HG03095 (cell line): ENCODE data around the gene FYB2.
"Not testable (repeated sequence)": the region's sequence is repeated elsewhere in the genome, so short reads cannot be mapped to it uniquely, and the experiment has no call there.

Source experiments
- ATAC-seq: cut with Tn5 transposase; IDR thresholded peaks from one replicate; pipeline ENCODE4 v1.9.1; 2021; ENCODE audit warnings: moderate library complexity; ENCODE audit not compliant: unreplicated experiment

The FYB2 gene

DNA sequence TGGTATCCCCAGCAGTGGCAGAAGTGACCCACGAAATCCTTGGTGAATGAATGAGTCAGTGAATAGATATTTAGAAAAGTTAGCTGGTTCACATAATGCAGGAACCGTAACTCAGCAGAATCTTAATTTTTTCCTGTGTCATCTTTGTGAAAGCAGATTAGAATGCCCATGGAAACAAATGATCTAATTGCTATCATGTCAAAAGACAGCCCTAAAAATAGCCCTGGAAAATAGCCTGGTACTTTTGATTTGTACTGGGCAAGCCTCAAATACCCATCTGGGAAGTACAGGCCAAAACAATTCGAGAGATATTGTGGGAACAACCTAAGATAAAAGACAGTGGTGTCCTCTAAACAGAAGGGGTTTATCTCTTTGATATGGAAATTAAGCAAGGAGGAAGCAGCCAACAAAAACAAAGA is 21.1 kb downstream of the FYB2 start:
- no peak for ATAC-seq

DNA sequence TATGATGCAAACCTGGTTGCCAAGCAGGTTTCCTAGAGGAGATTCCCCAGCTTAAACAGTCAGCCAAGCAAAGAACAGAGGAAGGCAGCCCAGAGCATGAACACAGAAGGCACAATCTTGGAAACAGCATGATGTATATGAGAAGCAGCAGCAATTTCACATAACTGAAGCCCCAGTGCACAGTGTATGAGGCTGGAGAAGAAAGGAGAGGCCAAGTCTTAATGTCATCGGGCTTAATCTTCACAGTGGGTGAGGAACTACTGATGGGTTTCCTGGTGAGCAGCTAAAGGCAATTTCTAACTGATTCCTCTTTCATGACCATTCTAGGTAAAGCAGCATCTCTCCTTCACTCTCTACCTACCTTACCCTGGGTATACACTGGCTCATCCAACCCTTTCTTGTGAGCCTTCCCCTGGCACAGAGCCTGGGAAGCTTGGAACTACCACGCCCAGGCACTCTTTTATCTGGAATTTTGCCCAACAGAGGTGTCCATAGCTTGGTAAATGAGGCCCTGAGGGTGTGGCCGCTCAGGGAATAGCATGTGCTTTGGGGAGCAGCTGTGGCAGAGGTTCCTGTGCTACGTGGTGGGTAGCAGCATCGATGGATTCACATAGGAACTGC is 22.0 kb downstream of the FYB2 start:
- ATAC-seq = no peak

DNA sequence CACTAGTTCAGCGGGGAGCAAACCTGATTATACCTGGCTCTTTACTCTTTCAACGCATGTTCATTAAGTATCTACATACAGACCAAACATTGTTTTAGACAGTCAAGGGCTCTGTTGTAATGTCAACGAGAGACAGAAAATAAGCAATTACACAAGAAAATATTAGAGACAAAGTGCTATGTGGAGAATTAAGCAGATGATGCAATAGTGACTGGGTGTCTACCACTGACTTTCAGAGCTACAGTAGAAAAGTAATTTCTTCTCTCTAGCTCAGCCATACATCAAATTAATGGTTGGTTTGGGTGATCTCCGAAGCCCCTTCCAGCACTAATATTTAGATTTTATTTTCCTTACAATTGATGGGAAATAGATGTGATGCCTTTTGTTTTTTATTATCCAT is 23.3 kb downstream of the FYB2 start:
- ATAC-seq = no peak

DNA sequence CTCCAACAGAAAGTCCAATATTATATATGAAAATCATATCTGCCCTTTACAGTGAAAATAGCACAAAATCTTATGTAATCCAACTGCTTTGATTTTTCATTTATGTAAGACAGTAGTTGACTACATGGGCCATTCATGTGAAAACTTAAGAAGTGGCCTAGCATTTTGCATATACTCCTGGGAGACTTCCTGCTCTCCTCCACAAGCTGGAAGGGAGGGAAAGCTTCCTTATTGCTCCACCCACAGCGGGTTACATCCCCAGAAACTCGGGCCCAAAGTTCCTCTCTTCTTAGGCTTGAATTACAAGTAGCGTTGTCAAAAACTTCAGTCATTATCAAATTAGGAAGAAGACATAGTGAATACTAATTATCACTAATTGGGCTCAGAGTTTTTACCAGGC is 29.2 kb downstream of the FYB2 start:
- ATAC-seq = no peak

DNA sequence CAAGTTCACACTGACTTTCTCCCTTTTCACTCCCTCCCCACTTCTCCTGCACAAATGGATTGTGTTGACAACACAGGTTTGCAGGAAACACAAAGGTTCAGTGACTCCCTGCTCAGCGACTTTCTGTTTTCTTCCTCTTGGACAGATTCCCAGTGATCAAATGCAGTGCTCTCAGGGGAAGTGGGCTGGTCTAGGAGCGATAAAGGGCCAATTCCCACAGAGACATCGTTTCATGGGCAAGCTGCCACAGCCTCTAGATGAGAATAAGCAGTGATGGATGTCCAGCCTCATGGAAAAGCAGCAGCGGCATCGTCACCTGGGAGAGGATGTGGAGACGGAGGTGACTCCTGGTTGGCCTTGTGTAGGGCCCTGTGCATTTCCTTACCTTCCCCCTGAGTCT is 30.6 kb downstream of the FYB2 start:
- no peak for ATAC-seq

DNA sequence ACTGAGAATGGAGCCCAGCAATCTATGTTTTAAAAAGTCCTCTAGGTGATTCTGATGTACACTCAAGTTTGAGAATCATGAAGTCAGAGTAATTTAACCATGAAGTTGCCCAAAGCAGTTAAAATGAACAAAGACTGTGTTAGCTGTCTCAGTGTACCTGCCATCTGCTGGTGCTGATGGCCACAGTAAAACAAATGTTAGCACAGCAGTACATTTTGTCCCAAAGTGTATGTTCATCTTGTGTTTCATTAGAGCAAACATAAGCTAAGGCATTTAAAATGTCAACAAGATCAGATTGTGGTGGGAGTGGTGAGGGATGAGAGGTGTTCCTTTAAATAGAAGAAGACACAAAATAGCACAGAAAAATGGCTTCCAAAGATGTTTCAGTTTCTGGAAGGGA is 31.1 kb downstream of the FYB2 start:
- ATAC-seq = no peak

DNA sequence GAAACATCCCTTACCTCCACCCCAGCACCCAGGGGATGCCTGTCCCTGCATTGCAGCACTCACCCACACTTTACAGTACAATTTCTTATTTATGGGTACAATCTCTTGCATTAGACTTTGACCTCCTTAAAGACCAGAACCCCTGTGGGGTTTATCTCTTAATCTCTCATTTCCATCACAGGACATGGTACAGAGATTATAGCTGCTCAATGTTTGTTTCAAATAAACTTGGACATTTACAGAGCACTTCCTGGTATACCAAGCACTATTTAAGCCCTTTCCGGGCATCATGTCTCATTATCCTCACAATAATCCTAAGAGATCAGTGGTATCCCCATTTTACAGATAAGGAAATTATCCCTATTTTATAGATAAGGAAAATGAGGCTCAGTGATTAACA is 31.9 kb downstream of the FYB2 start:
- ATAC-seq = no peak

DNA sequence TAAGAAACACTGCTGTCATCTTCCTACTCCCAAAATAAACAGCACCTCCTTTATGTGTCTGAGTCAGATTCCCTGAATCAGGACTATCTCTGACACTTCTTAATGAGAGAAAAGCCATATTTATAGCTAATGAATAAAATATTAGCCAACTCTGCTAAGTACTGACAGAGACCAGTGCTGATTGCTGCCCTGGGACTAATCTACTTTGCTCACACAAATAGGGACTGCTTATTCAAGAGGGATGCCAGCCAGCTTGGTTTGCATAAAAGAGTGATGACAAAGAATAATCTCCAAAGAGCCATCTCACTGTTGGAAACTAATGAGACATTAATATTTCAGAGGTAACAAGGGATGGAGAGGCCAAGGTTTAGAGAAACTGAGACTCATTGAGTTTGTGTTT is 36.4 kb downstream of the FYB2 start:
- no peak for ATAC-seq

DNA sequence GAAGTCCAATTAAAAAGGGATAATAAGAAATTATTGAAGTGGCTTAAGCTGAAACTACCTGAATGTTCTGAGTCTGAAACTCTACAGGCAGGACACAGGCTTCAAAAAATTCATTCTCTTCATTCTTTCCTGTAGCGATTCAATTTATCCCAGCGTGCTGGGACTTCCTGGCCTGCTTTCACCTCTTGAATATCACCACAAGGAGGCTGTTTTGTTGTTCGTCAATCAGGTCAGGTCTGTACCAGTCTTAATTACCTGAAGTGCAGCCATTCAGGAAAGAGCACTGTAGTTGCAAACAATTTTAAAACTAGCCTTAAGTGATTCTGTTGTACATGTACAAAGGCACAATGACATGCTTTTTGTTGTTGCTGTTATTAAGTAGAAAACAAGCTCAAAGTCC is 38.4 kb downstream of the FYB2 start:
- ATAC-seq = no peak

DNA sequence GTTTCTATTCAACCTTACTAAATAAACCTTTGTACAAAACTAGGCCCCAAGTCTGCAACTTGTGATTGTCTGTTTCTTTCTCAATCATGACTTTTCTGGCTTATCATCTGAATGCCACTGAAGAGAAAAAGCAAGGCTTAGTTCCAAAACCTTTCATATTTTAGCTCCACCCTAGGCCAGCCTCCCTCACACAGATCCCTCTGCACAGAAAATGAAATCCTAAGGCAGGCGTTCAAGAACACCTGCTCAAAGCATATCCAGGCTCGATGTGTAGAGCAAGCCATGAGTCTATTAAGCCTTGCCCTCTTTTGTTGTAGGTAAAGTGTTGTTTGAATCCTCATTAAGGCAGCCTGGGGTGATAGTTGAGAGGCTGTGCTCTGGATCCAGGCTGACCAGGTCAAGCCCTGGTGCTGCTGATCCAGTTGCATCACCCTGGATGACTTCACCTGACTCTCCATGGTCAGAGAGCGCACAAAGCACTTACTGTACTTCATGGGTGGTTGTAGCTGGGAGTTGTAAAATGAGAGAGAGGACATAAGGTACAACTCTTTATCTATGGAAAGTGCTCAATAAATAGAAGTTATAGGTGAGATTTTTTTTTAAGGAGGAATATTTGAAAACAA is 39.0 kb downstream of the FYB2 start:
- ATAC-seq = no peak

DNA sequence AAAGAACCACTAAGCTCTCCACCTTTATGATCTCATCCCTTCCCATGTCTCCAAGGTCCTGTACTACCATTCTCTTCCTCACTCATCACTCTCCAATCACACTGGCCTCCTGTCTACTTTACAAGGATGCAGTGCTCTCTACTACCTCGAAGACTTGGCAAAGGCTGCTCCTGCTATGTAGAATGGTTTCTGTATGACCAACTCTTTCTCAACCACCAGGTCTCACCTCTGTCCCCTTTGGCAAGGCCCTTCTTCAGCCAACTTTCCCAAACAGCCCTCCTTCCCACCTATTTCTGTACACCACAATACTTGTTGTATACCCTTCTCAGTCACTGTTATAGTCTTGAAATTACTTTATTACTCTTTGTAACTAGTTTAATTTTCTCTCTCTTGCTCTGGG is 41.2 kb downstream of the FYB2 start:
- ATAC-seq = no peak

DNA sequence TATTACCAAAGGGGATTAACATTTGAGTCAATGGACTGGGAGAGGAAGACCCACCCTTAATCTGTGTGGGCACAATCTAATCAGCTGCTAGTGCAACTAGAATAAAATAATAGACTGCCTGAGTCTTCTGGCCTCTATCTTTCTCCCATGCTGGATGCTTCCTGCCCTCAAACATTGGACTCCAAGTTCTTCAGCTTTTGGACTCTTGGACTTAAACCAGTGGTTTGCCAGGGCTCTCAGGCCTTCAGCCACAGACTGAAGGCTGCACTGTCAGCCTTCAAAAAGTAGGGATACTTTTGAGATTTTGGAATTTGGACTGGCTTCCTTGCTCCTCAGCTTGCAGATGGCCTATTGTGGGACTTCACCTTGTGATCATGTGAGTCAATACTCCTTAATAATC is 44.5 kb downstream of the FYB2 start:
- not testable (repeated sequence) for ATAC-seq

DNA sequence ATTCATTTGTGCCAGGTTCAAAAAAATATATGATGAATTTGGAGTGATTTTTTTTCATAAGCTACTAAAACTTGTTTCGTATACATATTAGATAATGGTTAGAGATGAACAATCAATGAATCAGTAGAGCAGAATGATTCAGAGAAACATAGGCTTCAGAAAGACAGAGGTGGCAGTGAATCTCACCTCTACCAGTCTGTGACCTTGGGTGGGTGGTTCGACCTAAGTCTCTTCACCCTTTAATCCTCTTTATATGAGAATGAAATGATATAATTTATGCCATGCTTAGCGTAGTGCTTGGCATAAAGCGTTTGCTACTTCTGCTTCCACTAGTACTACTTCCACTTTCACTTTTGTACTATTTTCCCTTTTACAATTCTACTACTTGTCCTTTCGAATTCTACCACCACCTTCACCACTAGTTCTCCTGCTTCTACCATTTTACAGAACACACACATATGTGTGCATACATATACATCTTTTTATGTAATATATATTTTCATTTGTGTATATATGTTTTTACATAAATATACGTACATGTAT is 45.1 kb downstream of the FYB2 start:
- ATAC-seq = no peak

DNA sequence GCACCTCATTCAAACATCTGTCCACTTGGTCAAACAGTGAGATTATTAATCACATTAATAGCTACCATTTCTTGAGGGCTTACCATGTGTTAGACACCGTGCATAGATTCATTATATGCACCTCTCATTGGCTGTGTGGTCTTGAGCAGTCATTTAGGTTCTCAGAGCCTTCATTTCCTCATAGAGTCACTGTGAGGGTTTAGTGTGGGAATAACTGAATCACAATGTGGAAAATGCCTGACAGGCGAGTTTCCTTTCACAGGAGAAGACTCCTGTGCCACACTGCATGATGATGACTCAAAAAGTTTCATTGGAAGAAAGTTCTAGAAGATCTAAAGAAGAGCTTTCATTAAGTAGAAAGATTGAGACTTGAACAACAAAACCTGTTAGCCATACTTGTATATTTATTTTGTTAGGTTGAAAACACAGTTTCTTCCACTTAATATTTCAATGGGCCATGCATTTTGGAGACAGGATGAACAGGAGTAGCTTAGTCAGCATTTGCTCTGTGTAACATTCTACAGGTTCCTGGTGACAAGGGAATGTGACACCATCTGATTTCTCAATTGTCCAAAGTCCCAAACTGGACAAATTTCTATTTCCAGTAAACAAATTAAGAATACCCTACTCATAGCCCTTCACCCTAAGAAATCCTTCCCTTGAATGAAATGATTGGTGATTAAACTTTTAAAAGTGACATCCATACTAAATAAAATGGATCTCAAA is 45.7 kb downstream of the FYB2 start:
- ATAC-seq = no peak

DNA sequence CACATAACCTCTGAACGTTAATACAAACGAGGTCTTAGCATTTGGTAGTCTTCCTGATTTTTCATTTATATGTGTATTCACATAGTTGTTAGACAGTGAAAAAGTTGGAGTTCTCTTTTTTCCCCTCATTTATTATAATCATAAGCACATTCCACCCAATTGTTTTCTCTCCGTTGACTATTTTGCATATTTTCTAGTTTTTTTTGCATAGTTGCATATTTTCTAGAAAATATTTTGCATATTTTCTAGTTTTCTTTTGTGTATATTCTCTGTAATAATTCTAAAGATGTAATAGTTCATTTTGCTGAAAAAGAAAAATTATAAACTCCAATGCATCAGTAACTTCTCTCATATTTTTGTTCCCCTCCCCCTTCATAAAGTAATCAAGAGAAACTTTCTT is 47.5 kb downstream of the FYB2 start:
- ATAC-seq = no peak

DNA sequence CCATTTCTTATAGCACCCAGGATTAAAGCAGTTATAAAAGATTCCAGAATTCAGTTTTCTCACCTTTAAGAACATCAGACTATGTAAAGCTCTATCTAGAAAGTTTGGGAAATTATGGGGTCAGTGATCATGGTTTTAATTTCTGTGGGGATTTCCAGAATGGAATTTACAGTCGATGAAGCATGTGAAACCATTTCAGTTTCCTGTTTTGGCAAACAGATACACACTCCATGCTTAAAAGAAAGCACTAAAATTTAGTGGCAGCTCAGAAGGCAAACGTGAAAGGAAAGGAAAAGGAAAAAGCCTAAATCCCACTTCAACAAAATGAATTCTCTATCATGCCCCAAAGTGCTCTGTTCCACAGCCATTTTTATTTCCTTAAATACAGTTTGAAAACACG is 60.4 kb downstream of the FYB2 start:
- no peak for ATAC-seq

DNA sequence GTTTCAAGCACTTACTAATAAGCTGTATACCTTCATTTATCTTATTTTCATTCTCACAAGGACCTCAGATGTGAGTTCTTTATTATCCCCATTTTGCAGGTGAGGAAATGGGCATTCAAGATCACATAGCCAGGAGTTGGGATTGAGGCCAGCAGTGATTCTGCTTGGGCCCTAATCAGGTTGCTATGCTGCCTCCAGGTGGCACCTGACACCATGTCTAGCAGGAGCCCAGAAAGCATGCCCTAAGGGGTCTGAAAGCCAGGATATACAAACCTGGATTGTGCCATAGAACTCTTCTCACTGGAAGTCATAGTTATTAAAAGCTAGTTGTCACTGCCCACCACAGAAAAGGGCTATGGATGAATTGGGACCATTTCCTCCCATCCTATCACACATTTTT is 61.1 kb downstream of the FYB2 start:
- ATAC-seq = no peak

DNA sequence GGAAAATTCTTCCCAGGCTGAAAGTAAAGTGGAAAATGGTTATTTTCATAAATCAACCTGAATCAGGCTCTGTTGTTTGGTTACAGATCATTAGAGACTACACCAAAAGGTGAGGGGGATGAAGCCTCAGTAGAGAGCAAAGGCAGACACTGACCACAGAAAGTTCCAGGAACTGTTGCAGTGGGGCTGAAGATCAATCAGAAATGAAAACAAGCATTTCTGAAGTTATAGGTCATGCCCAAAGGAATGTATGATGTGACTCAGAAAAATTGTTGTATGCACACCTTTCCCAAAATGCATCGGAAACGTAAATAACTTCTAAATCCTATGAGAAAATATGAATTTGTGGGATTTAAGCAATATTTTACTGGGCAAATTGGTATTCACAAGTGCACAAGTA is 63.3 kb downstream of the FYB2 start:
- no peak for ATAC-seq

DNA sequence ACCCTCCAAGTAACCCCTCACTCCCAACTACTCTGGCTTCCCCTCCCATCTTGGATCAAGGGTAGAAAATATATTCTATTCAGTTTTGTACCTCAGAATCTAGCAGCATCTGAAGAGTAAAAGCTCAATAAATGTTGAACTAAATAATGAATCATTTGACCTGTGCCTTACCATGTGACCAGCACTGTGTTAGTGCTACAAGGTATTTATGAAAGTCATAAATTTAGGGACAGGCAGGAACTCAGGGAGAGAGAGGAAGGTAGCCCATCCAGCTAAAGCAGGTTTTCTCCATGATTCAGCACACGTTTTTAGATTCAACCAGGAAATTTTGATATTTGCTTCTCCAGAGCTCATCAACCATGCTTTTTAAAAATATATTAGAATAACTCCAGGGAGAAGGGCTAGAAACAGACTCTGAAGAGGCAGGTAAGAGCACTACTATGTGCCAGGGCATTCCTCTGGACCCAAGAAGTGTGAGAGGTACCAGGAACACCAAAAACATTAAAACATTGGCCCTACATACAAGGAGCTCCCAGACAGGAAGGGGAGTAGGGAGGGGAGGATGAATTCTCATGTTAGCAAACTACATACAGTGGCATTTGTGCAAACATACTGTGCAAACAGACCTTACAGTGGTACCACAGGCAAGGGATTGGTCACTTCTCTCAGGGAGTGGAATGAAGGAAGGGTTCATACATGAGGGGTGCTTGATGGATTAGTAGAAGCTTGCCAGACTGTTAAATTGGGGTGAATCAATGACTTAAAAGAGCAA is 64.3 kb downstream of the FYB2 start:
- no peak for ATAC-seq

DNA sequence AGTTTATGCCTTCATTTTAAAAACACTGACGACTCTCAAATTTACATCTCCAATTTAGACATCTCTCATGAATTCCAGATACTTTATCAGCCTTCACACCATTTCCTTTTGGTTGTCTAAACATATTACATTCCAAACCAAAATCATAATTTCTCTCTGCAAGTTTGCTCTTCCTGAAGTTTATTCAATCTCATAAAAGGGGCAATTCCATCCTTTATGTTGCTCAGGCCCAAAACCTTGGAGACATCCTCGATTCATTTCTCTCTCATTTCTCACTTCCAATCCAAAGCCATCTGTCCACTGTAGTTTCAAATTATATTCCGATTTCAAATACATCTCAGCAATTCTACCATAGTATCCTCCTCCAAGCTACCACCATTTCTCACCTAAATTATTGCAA is 74.0 kb downstream of the FYB2 start:
- no peak for ATAC-seq

DNA sequence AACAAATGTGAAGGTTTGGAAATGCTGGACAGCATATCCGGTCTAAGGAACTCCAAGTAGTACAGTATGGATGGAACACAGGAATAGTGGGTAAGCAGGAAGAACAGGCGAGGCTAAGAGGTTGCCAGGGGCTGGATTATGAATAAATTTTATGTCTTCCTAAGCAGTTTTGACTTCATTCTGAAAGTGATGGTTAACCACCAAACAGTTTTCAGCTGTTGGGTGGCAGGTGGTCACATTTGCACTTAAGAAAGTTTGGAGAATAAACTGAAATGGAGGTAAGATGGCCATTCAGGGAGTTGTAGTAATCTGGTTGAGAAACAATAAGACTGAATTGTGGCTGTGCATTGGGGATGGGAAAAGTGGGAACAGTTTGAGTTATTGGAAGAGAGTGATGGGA is 90.2 kb downstream of the FYB2 start:
- ATAC-seq = no peak

DNA sequence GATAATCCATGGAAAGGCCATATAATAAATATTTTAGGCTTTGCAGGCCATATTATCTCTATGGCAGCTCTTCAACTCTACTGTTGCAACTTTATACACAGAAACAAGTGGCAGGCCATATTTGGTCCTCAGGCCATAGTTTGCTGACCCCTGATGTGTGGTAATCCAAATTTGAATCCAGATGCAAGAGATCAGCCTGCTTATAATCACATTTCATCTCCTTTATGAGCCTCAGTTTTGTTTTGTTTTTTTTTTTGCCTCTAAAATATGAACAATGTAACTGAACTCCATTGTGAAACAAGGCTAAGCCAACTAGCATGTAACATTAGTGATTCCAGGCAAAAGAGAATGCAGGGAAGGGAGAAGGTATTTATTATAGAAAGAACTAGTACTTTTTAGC is 92.5 kb downstream of the FYB2 start:
- no peak for ATAC-seq
